Measurements from ENCODE around the gene PRELID3B. TPM values are rescaled to one million over a fixed set of nuclear protein-coding genes. Genes with fewer than 3 reads are reported as not detected.

PRELID3B gene
- total and polyA plus RNA-seq, 2 of the 13 experiments (the other 11 are each of a cell fraction or from before 2014, with no cell fraction given), result 23.3 to 42.6 TPM

GRCh38 chr20:59084041-59084850 is 41.7 kb upstream of the PRELID3B start:
- BruUV-seq (replicated peaks), result no TSS peak
- DNase-seq (ENCODE audit: low spot score) (no peak), ATAC-seq (no peak), FAIRE-seq (no peak)
- WGBS (ENCODE audit: low lambda C conversion rate), result 14% methylated on average over 9 of the region's 9 CpGs
- H3K9ac ChIP-seq (ENCODE audit: insufficient read depth, low read depth, low read length), result no peak overlapping the region
- ChIA-PET POLR2A (no interaction called here), CTCF (ENCODE audit: low intra/inter-chr PET ratio, low total read pairs) (no interaction called here)
- H2AFZ ChIP-seq (ENCODE audit: low read length), result no peak overlapping the region
- H3K4me3 ChIP-seq (replicated peaks in 1 of 3; ENCODE audit: insufficient read depth in 1 of 3, low read depth in 2 of 3, low read length in 3 of 3), result no peak overlapping the region
- intact Hi-C loops (cut with micrococcal nuclease; ENCODE audit: unreplicated experiment), result loop anchor here (10.0 kb wide), 1 partner anchor 119 kb away; no protein-coding TSS in a partner anchor
- peaks cover 5 to 21% of the 10 kb centered on the region in 2 experiments; a peak in 3 of 5 replicates for H3K27me3 ChIP-seq (ENCODE audit: control insufficient read depth in 1 of 2, insufficient read depth in 2 of 2, low read length in 2 of 2)
- no peaks in the 10 kb centered on the region for H3K9me3 ChIP-seq (ENCODE audit: low read length)
- H4K20me1 ChIP-seq (ENCODE audit: insufficient read depth, low read length), result no peaks in the 10 kb centered on the region
- H3K4me1 ChIP-seq (ENCODE audit: insufficient read depth, low read length), result no peaks in the 10 kb centered on the region
- no peaks in the 10 kb centered on the region for H3K36me3 ChIP-seq (replicated peaks in 1 of 2; ENCODE audit: control insufficient read depth in 1 of 2, insufficient read depth in 2 of 2, low read length in 2 of 2)
- TF ChIP-seq XRCC5 (optimal IDR thresholded peaks at IDR 0.05; ENCODE audit: low read length), result no peak
- TF ChIP-seq CEBPB (IDR thresholded peaks at IDR 0.05; ENCODE audit: borderline replicate concordance, low read depth, low read length), result no peak
- H3K27ac ChIP-seq (ENCODE audit: extremely low read length, insufficient read depth, low read length), result no peak overlapping the region
- in situ Hi-C loops (cut with HindIII; ENCODE audit: extremely low pct_ligation_motif_present, low pct_unique_long_range_greater_than_20kb), result no loop called here
- no peaks in the 10 kb centered on the region for H3K79me2 ChIP-seq (ENCODE audit: insufficient read depth, low read length)
- no peak overlapping the region for H3K4me2 ChIP-seq (ENCODE audit: low read depth, low read length)

GRCh38 chr20:59082981-59083380 is 40.4 kb upstream of the PRELID3B start:
- ATAC-seq (no peak), FAIRE-seq (no peak), DNase-seq (ENCODE audit: low spot score) (no peak)
- Histone ChIP-seq H3K9me3 (ENCODE audit: low read length) (no peaks in the 10 kb centered on the region), H3K79me2 (ENCODE audit: insufficient read depth, low read length) (no peaks in the 10 kb centered on the region), H3K4me2 (ENCODE audit: low read depth, low read length) (no peak overlapping the region), H3K36me3 (replicated peaks in 1 of 2; ENCODE audit: control insufficient read depth in 1 of 2, insufficient read depth in 2 of 2, low read length in 2 of 2) (no peaks in the 10 kb centered on the region), H3K27me3 (ENCODE audit: control insufficient read depth in 1 of 2, insufficient read depth in 2 of 2, low read length in 2 of 2) (peaks cover 5 to 27% of the 10 kb centered on the region in 2 experiments; a peak in 3 of 5 replicates), H3K4me3 (replicated peaks in 1 of 3; ENCODE audit: insufficient read depth in 1 of 3, low read depth in 2 of 3, low read length in 3 of 3) (no peak overlapping the region), H3K4me1 (ENCODE audit: insufficient read depth, low read length) (no peaks in the 10 kb centered on the region), H3K9ac (ENCODE audit: insufficient read depth, low read depth, low read length) (no peak overlapping the region), H3K27ac (ENCODE audit: extremely low read length, insufficient read depth, low read length) (no peak overlapping the region), H4K20me1 (ENCODE audit: insufficient read depth, low read length) (no peaks in the 10 kb centered on the region), H2AFZ (ENCODE audit: low read length) (no peak overlapping the region)
- CTCF ChIA-PET (ENCODE audit: low intra/inter-chr PET ratio, low total read pairs), result interaction anchor here (0.9 kb wide), 1 partner anchor 213 kb away, joined by 4 read pairs; no protein-coding TSS in a partner anchor
- POLR2A ChIA-PET, result no interaction called here
- WGBS (ENCODE audit: low lambda C conversion rate), result 0% methylated on average over 1 of the region's 1 CpG
- TF ChIP-seq ZNF530 (CRISPR knock-in tag; IDR thresholded peaks at IDR 0.05; ENCODE audit: low read depth) (no peak), ATRX (CRISPR knock-in tag; IDR thresholded peaks at IDR 0.05; ENCODE audit: borderline replicate concordance) (no peak), KLF15 (CRISPR knock-in tag; IDR thresholded peaks at IDR 0.05; ENCODE audit: borderline replicate concordance) (no peak), ZNF549 (CRISPR knock-in tag; IDR thresholded peaks at IDR 0.05) (no peak), ZNF720 (CRISPR knock-in tag; IDR thresholded peaks at IDR 0.05) (no peak), SOX5 (CRISPR knock-in tag; IDR thresholded peaks at IDR 0.05; ENCODE audit: borderline replicate concordance) (no peak), MTA3 (CRISPR knock-in tag; IDR thresholded peaks at IDR 0.05) (no peak), DMAP1 (CRISPR knock-in tag; IDR thresholded peaks at IDR 0.05) (no peak), ZNF382 (CRISPR knock-in tag; IDR thresholded peaks at IDR 0.05; ENCODE audit: borderline replicate concordance) (no peak)
- intact Hi-C loops (cut with micrococcal nuclease; ENCODE audit: unreplicated experiment) (loop anchor here (1.0 to 10.0 kb wide), 2 partner anchors 118 to 213 kb away; no protein-coding TSS in a partner anchor), in situ Hi-C loops (cut with HindIII; ENCODE audit: extremely low pct_ligation_motif_present, low pct_unique_long_range_greater_than_20kb) (no loop called here)
- BruUV-seq (replicated peaks), result no TSS peak

All from HepG2 (cell line).